CD4-positive, alpha-beta T cell treated with Interleukin-17A for 4 hours (primary cell): ENCODE measurements around the gene RYR2.
"Not testable (repeated sequence)": the region's sequence is repeated elsewhere in the genome, so short reads cannot be mapped to it uniquely, and the experiment has no call there.

Source experiments
- DNase-seq: peaks from one replicate; pipeline ENCODE4 v3.0.0-alpha.2; 2020; ENCODE audit warnings: mixed read lengths

RYR2 gene

DNA sequence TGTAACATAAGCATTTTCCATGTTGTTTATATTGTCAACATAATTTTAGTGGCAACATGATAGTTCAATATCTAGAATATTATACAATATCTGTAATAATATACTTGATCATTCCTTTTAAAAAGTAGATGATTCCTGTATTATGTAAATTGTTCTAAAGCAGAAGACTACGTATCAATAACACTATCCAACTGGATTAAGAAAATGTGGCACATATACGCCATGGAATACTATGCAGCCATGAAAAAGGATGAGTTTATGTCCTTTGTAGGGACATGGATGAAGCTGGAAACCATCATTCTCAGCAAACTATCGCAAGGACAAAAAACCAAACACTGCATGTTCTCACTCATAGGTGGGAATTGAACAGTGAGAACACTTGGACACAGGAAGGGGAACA lies 329.5 kb downstream of the RYR2 start:
- DNase-seq, result not testable (repeated sequence)

DNA sequence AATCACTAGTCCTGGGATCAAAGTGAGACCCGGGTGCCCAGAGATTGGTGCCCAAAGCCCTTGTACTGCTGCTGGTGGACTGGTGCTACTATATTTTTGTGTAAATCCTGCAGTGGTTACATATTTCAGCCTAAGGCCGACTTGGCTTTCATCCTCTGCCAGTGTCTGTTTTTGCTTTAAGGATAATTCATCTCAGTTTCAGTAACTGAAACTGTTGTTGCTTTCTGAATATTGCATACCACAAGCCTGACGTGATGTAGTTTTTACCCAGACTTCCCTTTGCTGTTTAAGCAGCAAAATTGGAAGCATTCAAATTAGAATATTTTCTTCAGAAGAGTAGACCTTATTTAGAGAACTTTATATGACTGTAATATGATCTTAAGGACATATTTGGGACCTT lies 341.8 kb downstream of the RYR2 start:
- no peak for DNase-seq

DNA sequence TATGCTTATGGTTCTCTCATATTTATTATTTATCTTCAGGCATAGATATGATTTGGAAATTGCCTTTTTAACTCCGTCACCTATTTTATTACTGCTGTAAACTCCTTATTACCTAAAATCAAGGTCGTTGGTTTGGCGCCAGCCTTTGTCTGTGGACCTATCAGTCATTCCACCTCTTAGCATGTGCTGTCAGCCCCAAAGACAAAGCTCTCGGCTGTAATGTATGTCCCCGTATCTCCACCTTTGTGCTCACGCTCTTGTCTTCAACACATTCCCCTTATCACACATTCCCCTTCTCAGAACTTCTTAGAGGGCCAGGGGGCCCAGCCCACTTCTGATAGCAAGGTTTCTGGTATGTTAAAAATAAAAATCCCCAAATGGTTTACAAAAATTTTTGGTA lies 342.2 kb downstream of the RYR2 start:
- DNase-seq, result no peak

DNA sequence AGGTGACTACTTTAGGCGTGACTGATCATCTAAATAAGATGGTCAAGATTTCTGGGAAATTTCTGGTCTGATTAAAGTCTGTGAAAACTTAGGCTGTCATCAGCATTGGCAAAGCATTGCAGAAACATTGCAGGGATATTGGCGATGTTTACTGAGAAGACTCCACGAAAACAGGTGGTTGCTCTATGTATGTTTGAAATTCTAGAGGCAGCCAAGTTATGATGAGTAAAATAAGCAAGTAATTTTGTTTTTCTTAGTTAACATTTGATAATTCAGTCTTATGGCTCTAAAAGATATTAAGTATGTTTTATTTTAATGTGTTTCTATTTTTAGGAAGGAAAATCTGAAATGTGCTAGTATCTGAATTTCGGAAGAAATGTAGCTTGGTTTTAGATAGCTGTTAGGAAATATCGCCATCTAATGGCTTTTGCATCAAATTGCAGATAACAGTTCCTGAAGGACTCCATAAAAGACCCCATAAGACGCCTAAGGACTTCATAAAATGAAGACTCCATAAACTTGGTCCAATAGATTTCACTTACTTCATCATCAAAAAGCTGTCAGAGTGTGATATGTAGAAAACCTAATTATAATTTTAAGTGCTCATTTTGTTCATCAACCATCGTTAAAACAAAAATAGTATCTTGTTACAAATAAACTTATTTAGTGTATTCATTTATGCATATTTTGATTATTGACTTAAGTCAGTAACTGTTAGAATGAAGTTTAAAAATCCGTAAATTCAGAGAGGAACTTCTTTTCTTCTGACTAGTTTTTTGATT lies 344.6 kb downstream of the RYR2 start:
- DNase-seq, result no peak

DNA sequence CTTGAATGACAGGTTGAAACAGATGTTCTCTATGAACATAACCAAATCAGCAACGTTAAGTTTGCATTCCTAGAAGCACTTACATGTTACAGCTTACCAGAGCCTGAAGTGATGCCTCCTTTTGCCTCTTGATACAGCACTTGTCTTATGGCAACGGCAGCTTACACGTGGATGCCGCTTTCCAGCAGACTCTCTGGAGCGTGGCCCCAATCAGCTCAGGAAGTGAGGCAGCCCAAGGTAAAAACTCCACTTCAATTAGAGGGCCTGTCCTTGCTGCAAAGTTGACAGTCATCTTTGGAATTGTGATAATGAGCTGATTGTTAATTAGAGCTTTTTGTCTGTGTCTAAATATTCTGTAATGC lies 345.1 kb downstream of the RYR2 start:
- DNase-seq, result no peak

DNA sequence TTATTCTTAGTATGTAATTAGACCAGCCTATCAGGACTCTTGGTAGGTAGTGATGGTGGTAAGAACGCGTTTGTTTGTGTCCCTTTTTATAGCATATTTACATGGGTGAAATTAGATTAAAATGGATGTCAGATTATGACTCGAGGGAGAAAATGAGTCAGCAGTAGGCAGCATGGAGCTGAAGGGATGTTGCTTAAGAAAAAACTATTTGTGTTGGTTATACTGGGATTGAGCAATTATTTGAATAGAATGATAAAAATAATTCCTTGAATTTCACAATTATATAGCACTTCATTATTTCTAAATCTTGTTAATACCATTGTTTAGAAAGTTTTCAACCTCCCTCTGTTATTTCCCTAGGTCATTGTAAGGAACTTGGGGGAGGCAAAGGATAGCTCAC lies 348.8 kb downstream of the RYR2 start:
- DNase-seq, result no peak

DNA sequence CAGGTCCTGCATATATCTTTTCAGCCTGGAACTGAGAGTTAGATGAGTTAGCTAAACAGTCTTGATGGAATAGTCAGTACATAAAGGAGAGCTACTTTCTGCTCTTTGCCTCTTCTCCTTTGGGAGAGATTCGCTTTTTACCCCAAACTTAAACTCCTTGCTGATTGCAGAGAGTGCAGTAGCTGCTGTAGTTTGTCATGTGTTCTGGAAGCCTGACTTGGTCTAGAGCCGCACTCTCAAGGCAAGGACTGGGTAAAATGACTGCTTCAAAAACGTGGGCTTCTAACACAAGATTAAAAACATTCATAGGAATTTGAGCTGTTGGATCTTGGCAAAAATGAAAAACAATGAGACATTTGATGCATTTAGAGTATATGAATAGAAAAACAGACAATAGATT lies 351.6 kb downstream of the RYR2 start:
- DNase-seq, result no peak

DNA sequence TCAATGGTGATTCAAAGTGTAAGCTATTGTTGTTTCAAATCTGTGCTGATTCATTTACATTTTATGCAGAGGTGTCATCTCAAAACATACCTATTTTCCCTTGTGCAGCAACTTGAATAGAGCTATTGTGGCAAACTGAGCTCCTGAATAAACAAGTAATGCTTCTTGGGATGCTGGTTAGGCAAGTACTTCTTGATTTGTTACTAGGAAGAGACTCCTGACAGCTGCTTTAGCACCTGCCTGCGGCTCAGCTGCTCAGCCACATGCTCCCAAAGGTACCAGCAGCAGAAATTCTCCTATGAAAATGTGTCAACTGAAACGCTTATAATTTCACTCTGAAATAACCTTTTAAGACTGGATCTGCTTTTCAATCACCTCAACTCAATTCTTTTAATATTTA lies 352.3 kb downstream of the RYR2 start:
- no peak for DNase-seq

DNA sequence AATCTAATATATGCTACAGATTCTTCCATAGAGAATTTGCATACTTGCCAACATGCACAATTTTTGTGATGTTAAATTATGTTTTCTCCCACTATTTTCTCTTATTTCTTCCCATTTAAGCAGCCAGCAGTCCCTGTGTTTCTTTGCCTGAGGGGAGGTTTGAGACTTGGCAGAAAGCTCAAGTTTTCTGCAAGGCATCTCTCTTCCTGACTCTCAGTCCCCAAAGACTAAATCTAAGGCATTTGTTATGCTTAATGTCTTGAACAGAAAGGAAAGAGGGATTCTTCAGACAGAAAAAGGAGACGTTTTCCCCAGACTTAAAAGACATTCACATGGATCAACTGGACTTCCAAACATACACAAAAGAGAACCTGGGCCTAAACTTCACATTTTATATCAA lies 354.4 kb downstream of the RYR2 start:
- DNase-seq, result no peak

DNA sequence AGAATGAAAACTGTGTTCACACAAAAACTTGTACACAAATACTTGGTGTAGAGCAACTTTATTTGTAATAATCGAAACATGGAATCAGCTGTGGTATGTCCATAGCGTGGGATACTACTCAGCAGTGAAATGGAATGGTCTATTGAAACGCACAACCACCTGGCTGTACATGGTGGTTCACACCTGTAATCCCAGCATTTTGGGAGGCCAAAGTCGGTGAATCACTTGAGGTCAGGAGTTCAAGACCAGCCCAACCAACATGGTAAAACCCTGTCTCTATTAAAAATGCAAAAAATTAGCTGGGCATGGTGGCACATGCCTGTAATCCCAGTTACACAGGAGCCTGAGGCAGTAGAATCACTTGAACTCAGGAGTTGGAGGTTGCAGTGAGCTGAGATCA lies 356.8 kb downstream of the RYR2 start:
- DNase-seq, result no peak

DNA sequence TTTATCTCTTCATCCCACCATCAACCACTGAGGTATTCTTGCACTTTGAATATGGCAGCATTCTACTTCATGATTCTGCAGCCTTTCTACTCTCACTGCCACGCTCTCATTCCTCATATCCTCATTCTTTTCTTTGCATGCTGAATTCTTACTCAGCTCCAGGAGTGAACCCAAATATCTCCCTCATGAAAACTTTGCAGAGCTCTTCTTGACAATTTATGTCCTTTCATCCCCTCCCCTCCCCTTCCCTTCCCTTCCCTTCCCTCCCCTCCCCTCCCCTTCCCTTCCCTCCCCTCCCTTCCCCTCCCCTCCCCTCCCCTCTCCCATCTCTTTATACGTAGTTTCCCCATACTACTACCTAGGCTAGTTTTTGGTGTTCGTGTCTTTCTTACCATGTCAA lies 363.9 kb downstream of the RYR2 start:
- no peak for DNase-seq

DNA sequence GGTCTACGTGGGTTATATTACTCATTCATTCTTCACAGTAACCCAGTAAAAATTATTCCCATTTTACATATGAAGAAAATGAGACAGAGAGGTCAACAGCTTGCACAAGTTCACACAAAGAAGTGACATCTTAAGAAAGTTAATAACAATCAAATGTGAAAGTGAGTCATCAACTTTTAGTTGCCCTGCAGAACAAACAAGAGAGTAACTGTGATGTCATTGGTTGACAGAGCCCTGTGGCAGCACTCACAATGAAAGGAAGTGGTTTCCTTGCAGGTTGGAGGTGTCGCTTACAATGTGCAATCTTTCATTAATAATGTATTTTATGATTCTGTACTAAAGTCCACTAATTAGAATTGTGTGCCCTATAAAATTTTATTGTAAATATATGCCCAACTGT lies 369.6 kb downstream of the RYR2 start:
- DNase-seq, result no peak

DNA sequence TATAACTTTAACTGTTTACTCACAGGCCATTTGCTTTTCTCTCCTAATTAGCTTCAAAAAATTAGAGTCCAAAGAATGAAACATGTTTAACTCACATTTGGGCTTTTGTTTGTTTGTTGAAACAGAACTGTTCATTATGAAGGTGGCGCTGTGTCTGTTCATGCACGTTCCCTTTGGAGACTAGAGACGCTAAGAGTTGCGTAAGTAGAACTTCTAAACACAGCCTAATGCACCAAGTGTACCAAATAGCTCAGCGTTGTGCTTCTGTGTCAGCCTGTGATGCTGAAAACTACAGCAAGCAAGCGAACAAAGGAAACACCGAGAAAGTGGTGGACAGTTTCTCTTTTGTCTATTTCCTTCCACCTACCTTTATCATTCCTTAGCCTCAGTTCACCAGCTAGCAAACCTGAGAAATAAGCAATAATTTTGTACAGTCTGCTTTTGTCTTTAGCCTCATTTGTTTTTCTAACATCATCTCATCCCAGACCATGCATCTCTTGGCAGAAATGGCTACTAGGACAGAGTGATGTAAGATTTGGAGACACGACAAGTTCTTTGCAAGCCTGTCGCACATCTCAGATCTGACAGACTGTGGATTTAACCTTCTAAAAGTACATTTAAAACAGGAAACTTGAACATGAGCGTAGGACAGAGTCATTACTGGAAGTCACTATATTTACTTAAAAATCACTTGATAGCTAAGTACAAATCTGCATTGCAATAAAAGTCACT lies 375.1 kb downstream of the RYR2 start:
- DNase-seq, result no peak

DNA sequence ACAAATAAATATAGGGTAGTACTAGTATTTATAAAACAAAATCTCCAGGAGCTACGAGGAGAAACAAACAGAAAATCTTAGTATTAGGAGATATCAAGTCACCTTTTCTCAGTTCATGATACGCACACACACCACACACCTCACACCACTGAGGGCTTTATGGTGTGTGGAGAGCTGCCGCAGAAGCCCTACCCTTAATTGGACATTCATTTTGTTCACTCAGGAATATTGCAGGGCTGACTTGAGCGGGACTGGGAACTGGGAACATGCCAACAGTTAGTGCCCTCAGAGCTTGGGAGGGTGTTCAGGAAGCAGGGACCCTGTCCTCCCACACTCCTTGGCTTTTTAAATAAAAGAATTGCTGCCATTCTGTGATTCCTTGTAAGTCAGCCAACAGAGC lies 386.8 kb downstream of the RYR2 start:
- DNase-seq, result no peak

DNA sequence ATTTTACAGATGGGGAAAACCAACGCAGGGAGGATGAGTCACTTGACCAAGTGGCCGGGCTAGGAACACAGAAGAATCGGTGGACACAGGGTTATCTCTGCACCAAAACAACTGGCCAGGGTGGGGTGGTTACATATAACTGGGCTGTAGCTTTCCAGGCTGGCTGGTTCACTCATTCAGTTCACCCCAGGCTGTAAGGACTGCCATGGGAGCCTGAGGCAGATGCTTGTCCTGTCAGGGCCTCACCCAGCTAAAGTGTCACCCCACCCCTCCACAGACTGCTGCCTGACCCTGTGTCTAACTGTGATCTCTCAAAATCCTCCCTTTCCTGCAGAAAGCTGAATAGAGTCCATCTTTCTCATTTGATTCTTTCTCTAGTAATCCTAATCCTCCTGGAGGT lies 387.3 kb downstream of the RYR2 start:
- DNase-seq, result no peak

DNA sequence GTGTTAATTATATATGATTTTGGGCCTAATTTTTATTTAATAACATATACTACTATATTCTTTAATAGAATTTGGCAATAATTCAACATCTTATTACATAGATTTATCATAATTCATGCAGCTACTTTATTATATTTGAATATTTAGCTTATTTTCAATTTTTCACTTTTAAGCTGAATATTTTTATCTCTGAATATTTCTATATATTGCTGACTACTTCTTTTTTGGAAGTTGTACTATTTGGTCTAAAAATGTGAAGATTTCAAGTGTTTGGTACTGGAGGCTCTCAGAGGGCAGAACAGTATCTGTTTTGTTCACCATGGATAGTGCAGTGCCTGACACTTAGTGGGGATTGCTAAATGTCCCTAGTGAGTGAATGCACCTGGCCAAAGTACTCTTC lies 389.5 kb downstream of the RYR2 start:
- no peak for DNase-seq

DNA sequence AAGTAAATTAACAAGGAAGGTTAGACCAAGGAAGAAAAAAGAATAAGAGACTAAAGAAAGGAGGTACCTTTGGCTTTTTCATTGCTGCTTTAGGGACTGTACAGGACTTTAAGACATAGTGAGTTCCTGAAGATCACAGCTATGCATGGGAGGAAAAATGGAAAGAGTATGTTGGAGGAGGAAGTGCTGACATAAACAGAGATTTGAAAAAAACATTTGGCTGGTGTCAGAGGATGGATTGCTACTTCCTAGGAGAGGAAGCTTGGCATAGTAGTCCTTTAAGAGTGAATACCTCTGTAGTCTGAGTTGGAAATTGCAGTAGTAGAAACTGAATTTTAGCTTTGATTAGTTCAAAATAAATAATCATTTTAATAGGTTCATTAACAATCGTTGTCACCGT lies 398.4 kb downstream of the RYR2 start:
- no peak for DNase-seq

DNA sequence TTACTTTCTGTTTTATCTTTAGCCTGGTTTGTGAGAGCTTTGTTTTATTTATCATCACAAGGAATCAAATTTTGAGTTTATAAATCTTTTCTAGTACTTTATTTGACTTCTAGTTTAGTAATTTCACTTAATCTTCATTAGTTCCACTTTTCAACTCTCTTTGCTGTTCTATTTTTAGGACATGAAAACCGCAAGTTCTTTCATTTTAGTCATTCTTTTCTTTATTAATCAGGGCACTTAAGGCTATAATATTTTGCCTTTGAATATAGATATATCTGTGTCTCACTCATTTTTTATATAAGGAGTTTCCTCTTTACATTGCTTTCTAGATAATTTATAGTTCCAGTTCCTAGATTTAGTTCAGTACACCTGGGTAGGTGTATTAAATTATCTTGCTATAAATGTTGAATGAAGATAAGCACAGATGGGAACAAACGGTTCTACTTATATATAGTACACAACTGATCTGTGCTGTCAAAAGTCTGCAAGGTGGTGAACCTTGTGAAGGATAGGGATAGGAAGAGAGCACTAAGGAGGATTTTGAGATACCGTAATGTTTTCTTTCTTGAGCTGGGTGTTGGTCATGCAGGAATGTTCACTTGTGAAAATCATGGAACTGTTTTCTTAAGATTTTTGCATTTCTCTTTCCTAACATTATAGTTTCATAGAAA lies 402.3 kb downstream of the RYR2 start:
- DNase-seq, result no peak

DNA sequence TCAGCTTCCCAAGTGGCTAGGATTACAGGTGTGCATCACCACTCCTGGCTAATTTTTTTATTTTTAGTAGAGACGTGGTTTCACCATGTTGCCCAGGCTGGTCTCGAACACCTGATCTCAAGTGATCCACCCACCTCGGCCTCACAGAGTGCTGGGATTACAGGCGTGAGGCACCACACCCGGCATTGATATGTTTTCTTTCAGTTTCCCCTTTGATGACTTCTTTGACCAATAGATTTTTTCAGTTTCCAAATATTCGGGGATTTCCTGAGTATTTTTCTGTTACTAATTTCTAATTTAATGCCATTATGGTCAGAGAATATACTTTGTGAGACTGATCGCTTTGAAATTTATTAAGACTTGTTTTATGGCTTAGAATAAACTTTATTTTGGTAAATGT lies 406.1 kb downstream of the RYR2 start:
- DNase-seq, result no peak

DNA sequence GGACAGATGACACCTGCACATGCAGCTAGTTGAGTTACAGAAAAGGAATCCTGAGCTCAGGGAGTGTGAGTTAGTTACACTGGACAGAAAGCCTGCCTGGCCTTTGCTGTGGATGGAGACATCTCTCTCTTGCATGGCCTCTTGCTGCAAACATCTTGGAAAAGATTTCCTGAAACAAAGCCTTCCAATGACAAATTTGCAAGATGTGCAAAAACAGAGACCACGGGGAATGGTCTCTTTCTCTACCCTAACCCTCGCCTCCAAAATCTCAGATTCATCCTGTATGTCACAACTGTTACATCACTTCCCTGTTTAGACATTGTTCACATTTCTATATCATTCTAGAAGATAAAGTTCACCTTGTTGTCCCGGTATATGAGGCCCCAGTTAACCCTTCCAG lies 415.6 kb downstream of the RYR2 start:
- DNase-seq, result no peak

DNA sequence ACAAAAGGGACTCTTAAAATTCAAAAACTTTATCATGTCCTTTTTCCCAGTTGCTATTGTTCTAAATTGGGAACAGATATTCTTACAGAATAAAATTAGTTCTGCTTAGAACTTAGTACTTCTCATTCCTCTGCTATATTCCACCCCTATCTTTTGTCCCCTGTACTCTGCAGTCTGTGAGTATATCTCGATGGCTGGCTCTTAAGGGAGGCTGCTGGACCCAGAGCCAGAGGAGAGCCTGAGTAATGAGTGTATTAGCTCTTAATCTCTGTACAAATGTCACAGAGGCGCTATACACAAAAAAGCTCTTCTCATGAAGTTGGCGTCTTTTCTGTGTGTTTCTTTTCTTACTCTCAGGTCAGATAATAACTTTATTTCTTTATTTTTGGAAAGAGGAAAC lies 425.3 kb downstream of the RYR2 start:
- no peak for DNase-seq

DNA sequence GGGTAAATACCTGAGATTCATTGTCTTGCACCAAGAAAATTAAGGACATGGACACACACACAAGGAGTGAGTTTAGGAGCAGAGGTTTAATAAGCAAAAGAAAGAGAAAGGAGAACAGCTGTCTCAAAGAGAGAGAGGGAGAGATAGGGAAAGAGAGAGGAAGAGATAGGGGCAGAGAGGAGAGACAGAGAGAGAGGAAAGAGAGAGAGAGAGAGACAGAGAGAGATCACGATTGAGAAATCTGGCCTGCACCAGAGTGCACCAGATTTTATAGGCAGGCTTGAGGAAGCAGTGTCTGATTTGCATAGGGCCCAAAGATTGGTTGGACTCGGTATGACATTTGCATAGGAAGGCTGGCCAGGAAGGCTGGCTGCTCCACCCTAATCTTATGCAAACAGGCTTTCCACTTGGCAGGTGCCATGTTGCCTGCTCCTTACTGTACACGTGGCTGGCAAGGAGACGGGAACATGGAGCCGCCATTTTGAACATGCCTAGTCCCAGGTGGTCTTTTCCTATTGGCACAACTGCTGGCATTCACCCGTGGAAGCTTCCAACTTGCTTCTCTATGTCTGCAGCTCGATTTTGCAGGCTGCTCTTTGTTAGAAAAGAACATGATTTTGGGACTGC lies 428.8 kb downstream of the RYR2 start:
- DNase-seq, result no peak

DNA sequence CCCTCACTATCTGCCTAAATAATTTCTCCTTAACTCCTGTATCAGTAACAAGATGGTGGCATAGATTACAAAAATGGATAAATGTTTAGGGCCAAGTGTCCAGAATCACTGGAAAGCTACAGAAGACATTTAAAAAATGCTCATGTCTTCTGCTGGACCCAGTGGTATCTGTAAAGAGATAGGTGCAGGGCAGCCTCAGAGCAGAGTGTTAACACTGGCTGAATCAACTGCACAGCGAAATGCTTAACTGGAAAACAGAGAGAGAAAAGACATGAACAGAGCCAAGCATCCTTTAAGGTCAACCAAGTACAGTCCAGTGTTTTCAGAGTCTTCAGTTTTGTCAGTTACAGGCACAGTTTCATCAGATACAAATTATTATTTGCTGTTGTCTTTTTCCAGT lies 429.4 kb downstream of the RYR2 start:
- no peak for DNase-seq

DNA sequence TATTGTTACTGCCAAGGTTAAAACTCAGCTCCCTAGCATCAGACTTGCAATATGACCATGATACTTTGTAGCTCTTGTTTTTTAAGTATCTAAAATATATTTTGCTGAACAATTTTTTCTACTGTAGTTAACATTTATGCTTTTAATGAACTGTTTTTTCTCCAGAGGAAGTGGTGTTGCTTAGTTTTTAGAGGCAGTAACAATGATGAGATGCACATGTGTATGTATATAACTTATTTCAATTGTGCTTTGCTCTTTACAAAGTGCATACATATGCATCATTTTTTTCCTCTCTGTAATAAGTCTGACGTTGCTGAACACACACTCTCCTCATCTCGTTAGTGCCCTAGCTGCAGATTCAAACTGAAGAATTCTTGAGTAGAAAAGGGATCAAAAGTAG lies 430.0 kb downstream of the RYR2 start:
- DNase-seq, result no peak
